ENCODE data around the gene ANKRD13B. TPM values are rescaled to one million over a fixed set of nuclear protein-coding genes. Genes with fewer than 3 reads are reported as not detected.

The ANKRD13B gene
- total RNA-seq, 4 donors from 2014 or later, result 2.9 to 8.6 (median 5.6) TPM

DNA sequence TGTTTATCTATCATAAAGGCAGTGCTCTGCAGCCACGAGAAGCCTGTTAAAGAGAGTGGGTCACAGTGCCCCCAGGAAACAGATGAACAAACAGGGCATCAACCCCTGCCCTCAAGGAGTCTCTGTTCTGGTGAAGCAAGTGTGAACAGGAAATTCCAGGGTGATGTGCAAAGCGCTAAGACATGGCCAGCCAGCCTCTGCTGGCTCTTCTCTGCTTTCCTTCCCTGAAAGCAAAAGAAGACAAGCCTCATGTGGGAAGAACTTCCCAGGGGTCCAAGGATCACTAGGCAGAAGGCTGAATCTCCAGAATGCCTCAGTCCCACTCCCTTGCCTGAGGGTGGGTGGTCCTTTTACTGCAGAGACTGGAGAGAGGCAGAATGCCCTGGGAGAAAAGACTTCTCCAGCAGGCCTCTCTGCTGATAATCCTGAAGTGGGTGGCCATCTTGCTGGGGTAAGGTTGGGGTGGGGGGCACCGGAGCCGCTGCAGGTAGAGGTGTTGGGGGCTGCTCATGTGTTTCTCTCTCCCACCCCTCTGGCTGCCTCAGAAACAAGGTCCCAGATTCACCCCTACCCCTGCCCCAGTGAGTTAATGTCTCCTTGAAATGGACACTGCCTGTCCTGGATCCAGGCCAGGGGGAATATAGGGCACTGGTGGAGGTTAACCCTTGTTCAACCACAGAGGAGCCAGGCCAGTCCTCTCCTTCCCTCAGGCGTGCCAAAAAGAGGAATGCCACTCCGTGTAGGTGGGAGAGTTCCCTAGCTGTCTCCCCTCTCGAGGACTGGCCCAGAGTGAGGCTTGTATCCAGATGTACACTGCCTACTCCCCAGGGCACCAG is 2.4 kb downstream of the ANKRD13B start:
- WGBS, 2 donors (ENCODE audit: low coverage in 1 of 2), result 82% methylated on average over 7 of the region's 7 CpGs; no CpG with 5 or more reads in 1 of the 2 donors
- intact Hi-C loops (cut with DNase I; ENCODE audit: low total_unique reads), result no loop called here
- TF ChIP-seq EP300 (IDR thresholded peaks at IDR 0.05; ENCODE audit: low read depth) (no peak), POLR2A (IDR thresholded peaks at IDR 0.05) (no peak), POLR2AphosphoS5 (IDR thresholded peaks at IDR 0.05) (no peak)
- TF ChIP-seq, protein P1, sequence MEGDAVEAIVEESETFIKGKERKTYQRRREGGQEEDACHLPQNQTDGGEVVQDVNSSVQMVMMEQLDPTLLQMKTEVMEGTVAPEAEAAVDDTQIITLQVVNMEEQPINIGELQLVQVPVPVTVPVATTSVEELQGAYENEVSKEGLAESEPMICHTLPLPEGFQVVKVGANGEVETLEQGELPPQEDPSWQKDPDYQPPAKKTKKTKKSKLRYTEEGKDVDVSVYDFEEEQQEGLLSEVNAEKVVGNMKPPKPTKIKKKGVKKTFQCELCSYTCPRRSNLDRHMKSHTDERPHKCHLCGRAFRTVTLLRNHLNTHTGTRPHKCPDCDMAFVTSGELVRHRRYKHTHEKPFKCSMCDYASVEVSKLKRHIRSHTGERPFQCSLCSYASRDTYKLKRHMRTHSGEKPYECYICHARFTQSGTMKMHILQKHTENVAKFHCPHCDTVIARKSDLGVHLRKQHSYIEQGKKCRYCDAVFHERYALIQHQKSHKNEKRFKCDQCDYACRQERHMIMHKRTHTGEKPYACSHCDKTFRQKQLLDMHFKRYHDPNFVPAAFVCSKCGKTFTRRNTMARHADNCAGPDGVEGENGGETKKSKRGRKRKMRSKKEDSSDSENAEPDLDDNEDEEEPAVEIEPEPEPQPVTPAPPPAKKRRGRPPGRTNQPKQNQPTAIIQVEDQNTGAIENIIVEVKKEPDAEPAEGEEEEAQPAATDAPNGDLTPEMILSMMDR (IDR thresholded peaks at IDR 0.05), result no peak
- H3K4me1 ChIP-seq, result peaks cover 25 to 38% (median 34%) of the 10 kb centered on the region in 4 donors
- H3K36me3 ChIP-seq, result no peaks in the 10 kb centered on the region
- in situ Hi-C loops (cut with MboI; ENCODE audit: low pct_ligation_motif_present in 1 of 4, low pct_unique_long_range_greater_than_20kb in 1 of 4, low sequenced_read_pairs in 3 of 4), result no loop called here
- no peaks in the 10 kb centered on the region for H3K27me3 ChIP-seq
- H3K9me3 ChIP-seq, result no peaks in the 10 kb centered on the region
- no peak for DNase-seq
- H3K27ac ChIP-seq, result no peak overlapping the region
- no peak overlapping the region for H3K4me3 ChIP-seq

DNA sequence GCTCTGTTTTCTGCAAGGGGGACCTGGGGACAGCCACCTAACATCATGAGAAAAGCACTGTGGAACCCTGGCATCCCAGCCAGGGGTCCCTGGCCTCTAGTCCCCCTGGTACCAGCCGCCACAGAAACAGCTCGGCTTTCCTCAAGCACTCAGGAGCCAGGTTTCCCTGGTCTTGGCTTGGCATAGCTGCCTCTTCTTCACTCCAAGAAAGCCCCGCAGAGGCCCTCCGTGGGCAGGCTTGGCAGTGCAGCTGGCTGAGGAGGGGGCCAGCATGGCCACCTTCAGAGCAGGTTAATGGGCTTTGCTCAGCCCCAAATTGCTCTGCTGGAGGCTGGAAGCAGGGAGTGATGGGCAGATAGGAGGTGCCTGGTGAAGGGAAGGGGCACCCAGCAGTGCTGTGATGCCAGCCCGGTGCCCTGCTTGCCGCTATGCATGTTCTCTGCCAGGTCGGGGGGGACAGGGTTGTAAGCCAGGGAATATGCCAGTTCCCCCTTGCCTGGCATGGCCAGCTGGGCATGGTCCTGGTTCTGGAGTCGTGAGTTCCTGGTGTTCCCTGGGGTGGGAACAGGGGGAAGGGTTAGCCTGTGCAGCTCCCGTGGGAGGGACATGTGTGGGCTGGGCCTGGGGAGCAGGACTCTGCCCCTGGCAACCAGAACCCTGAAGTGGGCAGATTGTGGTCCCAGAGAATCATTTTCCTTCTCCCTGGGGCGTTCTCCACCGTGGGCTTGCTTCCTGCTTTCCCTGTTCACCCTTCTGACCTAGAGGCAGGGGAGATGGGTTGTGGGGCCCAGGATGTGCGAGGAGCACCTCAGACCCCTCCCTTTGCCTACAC is 3.2 kb downstream of the ANKRD13B start:
- TF ChIP-seq POLR2A (IDR thresholded peaks at IDR 0.05), result no peak
- TF ChIP-seq POLR2AphosphoS5 (IDR thresholded peaks at IDR 0.05), result no peak
- no peak for TF ChIP-seq EP300 (IDR thresholded peaks at IDR 0.05; ENCODE audit: low read depth)
- TF ChIP-seq, protein P1 (IDR thresholded peaks at IDR 0.05), result no peak
- H3K27me3 ChIP-seq, result no peaks in the 10 kb centered on the region
- peaks cover 17 to 30% (median 26%) of the 10 kb centered on the region in 4 donors for H3K4me1 ChIP-seq
- H3K4me3 ChIP-seq, result no peak overlapping the region
- 78% methylated on average over 12 of the region's 12 CpGs; no CpG with 5 or more reads in 1 of the 2 donors for WGBS, 2 donors (ENCODE audit: low coverage in 1 of 2)
- in situ Hi-C loops (cut with MboI; ENCODE audit: low pct_ligation_motif_present in 1 of 4, low pct_unique_long_range_greater_than_20kb in 1 of 4, low sequenced_read_pairs in 3 of 4) (no loop called here), intact Hi-C loops (cut with DNase I; ENCODE audit: low total_unique reads) (no loop called here)
- no peaks in the 10 kb centered on the region for H3K9me3 ChIP-seq
- H3K27ac ChIP-seq, result no peak overlapping the region
- DNase-seq, result no peak
- no peaks in the 10 kb centered on the region for H3K36me3 ChIP-seq

DNA sequence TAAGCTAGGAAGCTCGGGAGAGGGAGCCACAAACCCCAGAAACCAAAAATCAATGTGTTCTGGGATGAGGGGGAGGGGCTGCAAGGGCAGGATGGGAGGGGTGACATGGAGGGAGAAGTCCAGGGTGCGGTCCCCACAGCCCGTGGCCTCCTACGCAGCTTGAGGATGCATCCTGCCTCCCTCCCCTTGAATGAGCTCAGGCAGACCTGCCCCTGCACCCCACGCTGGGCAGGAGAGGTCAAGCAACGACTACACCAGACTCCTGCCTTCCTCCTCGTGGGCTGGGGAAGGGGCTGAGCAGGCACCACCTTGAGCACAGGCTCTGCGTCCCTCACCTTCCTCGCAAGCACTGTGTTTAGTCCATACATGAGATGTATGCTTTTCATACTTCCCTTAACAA is 3.9 kb downstream of the ANKRD13B start:
- TF ChIP-seq, protein P1 (IDR thresholded peaks at IDR 0.05), result no peak
- TF ChIP-seq EP300 (IDR thresholded peaks at IDR 0.05; ENCODE audit: low read depth), result no peak
- TF ChIP-seq POLR2A (IDR thresholded peaks at IDR 0.05), result no peak
- H3K4me1 ChIP-seq, result peaks cover 13 to 24% (median 20%) of the 10 kb centered on the region in 4 donors
- H3K36me3 ChIP-seq, result no peaks in the 10 kb centered on the region
- H3K27ac ChIP-seq, result no peak overlapping the region
- in situ Hi-C loops (cut with MboI; ENCODE audit: low pct_ligation_motif_present in 1 of 4, low pct_unique_long_range_greater_than_20kb in 1 of 4, low sequenced_read_pairs in 3 of 4) (no loop called here), intact Hi-C loops (cut with DNase I; ENCODE audit: low total_unique reads) (no loop called here)
- 75% methylated on average over 7 of the region's 9 CpGs; no CpG with 5 or more reads in 1 of the 2 donors for WGBS, 2 donors (ENCODE audit: low coverage in 1 of 2)
- no peaks in the 10 kb centered on the region for H3K27me3 ChIP-seq
- H3K9me3 ChIP-seq, result no peaks in the 10 kb centered on the region
- no peak overlapping the region for H3K4me3 ChIP-seq
- DNase-seq, result no peak

Data from transverse colon (tissue), 4 donors.